SK-N-SH treated with all-trans-retinoic acid at 6 μM for 48 hours (cell line): ENCODE data around the gene HES1.
"Not testable (repeated sequence)": the region's sequence is repeated elsewhere in the genome, so short reads cannot be mapped to it uniquely, and the experiment has no call there.

Source experiments
- ATAC-seq: fragments of 200-7000 bp; cut with Tn5 transposase; 3 replicates; pipeline ENCODE4 v1.9.1; 2020; ENCODE audit warnings: mild to moderate bottlenecking, moderate library complexity
- ARNTL ChIP-seq: fragments of 450-650 bp; formaldehyde crosslinking; IDR thresholded peaks from 2 replicates; pipeline ENCODE4 v1.5.0; 2020; ENCODE audit warnings: low read depth, mild to moderate bottlenecking, moderate library complexity, borderline replicate concordance
- BACH2 ChIP-seq: fragments of 250-450 bp; sonication (Bioruptor Pico); IDR thresholded peaks from 2 replicates; pipeline ENCODE4 v1.9.0; 2021; ENCODE audit warnings: mild to moderate bottlenecking, borderline replicate concordance
- CSDC2 ChIP-seq: fragments of 250-450 bp; sonication (Bioruptor Pico); IDR thresholded peaks from 2 replicates; pipeline ENCODE4 v1.5.0; 2020; ENCODE audit warnings: mild to moderate bottlenecking, moderate library complexity
- ESRRG ChIP-seq: fragments of 250-450 bp; sonication (Bioruptor Pico); IDR thresholded peaks from 2 replicates; pipeline ENCODE4 v1.6.1; 2021; ENCODE audit warnings: mild to moderate bottlenecking
- GLIS3 ChIP-seq: fragments of 250-450 bp; sonication (Bioruptor Pico); IDR thresholded peaks from 2 replicates; pipeline ENCODE4 v1.5.0; 2020; ENCODE audit warnings: mild to moderate bottlenecking, moderate library complexity
- ISL1 ChIP-seq: fragments of 250-450 bp; sonication (Bioruptor Pico); IDR thresholded peaks from 2 replicates; pipeline ENCODE4 v2.1.2; 2022; ENCODE audit warnings: mild to moderate bottlenecking, moderate library complexity
- OSR1 ChIP-seq: fragments of 250-450 bp; sonication (Bioruptor Pico); IDR thresholded peaks from 2 replicates; pipeline ENCODE4 v1.8.0; 2022; ENCODE audit warnings: moderate library complexity, mild to moderate bottlenecking, inconsistent platforms
- PPARA ChIP-seq: fragments of 250-450 bp; sonication (Bioruptor Pico); IDR thresholded peaks from 2 replicates; pipeline ENCODE4 v1.5.0; 2020; ENCODE audit warnings: mild to moderate bottlenecking, borderline replicate concordance
- RARB ChIP-seq: fragments of 250-450 bp; sonication (Bioruptor Pico); IDR thresholded peaks from 2 replicates; pipeline ENCODE4 v1.8.0; 2021; ENCODE audit warnings: mild to moderate bottlenecking, moderate library complexity
- SNAI2 ChIP-seq: fragments of 250-450 bp; sonication (Bioruptor Pico); IDR thresholded peaks from 2 replicates; pipeline ENCODE4 v1.5.0; 2020; ENCODE audit warnings: mild to moderate bottlenecking, moderate library complexity
- TCF4 ChIP-seq: fragments of 250-450 bp; sonication (Bioruptor Pico); IDR thresholded peaks from 2 replicates; pipeline ENCODE4 v1.8.0; 2021; ENCODE audit warnings: mild to moderate bottlenecking, moderate library complexity, borderline replicate concordance
- TOX ChIP-seq: fragments of 250-450 bp; sonication (Bioruptor Pico); IDR thresholded peaks from 2 replicates; pipeline ENCODE4 v1.8.0; 2021; ENCODE audit warnings: mild to moderate bottlenecking, moderate library complexity, borderline replicate concordance
- ZC3H10 ChIP-seq: fragments of 250-450 bp; sonication (Bioruptor Pico); IDR thresholded peaks from 2 replicates; pipeline ENCODE4 v1.5.1; 2021; ENCODE audit warnings: mild to moderate bottlenecking, moderate library complexity
- ZFP3 ChIP-seq: fragments of 250-450 bp; sonication (Bioruptor Pico); IDR thresholded peaks from 2 replicates; pipeline ENCODE4 v1.5.0; 2020; ENCODE audit warnings: mild to moderate bottlenecking, moderate library complexity
- ZFP30 ChIP-seq: fragments of 450-650 bp; formaldehyde crosslinking; IDR thresholded peaks from 2 replicates; pipeline ENCODE4 v1.5.0; 2022; ENCODE audit warnings: mild to moderate bottlenecking, moderate library complexity
- ZNF565 ChIP-seq: fragments of 450-650 bp; formaldehyde crosslinking; conservative IDR thresholded peaks from 2 replicates; pipeline ENCODE4 v1.5.0; 2020; ENCODE audit warnings: low read depth, mild to moderate bottlenecking, moderate library complexity
- ZNF70 ChIP-seq: fragments of 450-650 bp; formaldehyde crosslinking; IDR thresholded peaks from 2 replicates; pipeline ENCODE4 v1.5.0; 2020; ENCODE audit warnings: mild to moderate bottlenecking, moderate library complexity
- ZNF8 ChIP-seq: fragments of 450-650 bp; formaldehyde crosslinking; IDR thresholded peaks from 2 replicates; pipeline ENCODE4 v1.5.0; 2020; ENCODE audit warnings: mild to moderate bottlenecking, moderate library complexity
- TF ChIP-seq, protein P1 (sequence below): fragments of 250-450 bp; sonication (Bioruptor Pico); IDR thresholded peaks from 2 replicates; pipeline ENCODE4 v1.8.0; 2021; ENCODE audit warnings: low read depth, mild to moderate bottlenecking, moderate library complexity, borderline replicate concordance
- TF ChIP-seq, protein P2 (sequence below): fragments of 250-450 bp; sonication (Bioruptor Pico); IDR thresholded peaks from 2 replicates; pipeline ENCODE4 v1.5.1; 2021; ENCODE audit warnings: mild to moderate bottlenecking, moderate library complexity
- TF ChIP-seq, protein P3 (sequence below): fragments of 250-450 bp; sonication (Bioruptor Pico); IDR thresholded peaks from 2 replicates; pipeline ENCODE4 v1.8.0; 2020; ENCODE audit warnings: mild to moderate bottlenecking, moderate library complexity, borderline replicate concordance
- TF ChIP-seq, protein P4 (sequence below): fragments of 250-450 bp; sonication (Bioruptor Pico); IDR thresholded peaks from 2 replicates; pipeline ENCODE4 v1.5.0; 2020; ENCODE audit warnings: mild to moderate bottlenecking, moderate library complexity
- TF ChIP-seq, protein P5 (sequence below): fragments of 250-450 bp; sonication (Bioruptor Pico); IDR thresholded peaks from 2 replicates; pipeline ENCODE4 v1.5.1; 2020; ENCODE audit warnings: low read depth, mild to moderate bottlenecking, moderate library complexity

Gene HES1

DNA sequence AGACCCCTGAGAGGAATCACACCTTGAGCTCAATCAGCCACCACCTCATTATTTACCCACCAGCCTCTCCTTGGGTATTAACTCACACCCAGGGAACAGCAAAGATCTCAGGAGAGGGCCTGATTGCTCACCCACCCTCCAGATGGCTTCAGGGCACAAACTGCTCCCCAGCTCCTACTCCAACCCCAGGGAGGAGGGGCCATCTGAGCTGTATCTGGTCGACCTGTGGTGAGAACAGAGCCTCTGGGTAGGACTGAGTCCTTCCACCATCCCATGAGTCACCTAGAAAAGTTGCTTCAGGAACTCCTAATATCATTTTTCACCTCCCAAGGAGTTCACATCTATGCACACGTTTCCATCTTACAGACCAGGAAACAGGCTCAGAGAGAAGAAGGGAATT is 44.8 kb upstream of the HES1 start:
- no peak for TF ChIP-seq CSDC2
- no peak for TF ChIP-seq BACH2
- no peak for TF ChIP-seq ZNF565 (CRISPR knock-in tag)
- no peak for TF ChIP-seq ZNF70 (CRISPR knock-in tag)
- no peak for TF ChIP-seq ISL1 (CRISPR knock-in tag)
- TF ChIP-seq ZFP30 (CRISPR knock-in tag) = no peak
- TF ChIP-seq SNAI2 (CRISPR knock-in tag) = no peak
- TF ChIP-seq RARB (CRISPR knock-in tag) = no peak
- no peak for TF ChIP-seq ZFP3 (CRISPR knock-in tag)
- no peak for TF ChIP-seq TCF4
- no peak for TF ChIP-seq ESRRG (CRISPR knock-in tag)
- ATAC-seq = peak; percentile 32

DNA sequence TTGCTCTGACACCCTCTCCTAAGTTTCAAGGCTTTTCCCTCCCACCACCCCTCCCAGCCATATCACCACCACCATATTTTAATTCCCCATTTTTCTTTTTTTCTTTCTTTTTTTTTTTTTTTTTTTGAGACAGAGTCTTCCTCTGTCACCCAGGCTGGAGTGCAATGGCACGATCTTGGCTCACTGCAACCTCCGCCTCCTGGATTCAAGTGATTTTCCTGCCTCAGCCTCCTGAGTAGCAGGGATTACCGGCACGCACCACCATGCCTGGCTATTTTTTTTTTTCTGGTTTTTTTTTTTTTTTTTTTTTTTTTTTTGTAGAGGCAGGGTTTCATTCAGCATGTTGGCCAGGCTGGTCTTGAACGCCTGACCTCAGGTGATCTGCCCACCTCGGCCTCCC is 44.1 kb upstream of the HES1 start:
- not testable (repeated sequence) for ATAC-seq

DNA sequence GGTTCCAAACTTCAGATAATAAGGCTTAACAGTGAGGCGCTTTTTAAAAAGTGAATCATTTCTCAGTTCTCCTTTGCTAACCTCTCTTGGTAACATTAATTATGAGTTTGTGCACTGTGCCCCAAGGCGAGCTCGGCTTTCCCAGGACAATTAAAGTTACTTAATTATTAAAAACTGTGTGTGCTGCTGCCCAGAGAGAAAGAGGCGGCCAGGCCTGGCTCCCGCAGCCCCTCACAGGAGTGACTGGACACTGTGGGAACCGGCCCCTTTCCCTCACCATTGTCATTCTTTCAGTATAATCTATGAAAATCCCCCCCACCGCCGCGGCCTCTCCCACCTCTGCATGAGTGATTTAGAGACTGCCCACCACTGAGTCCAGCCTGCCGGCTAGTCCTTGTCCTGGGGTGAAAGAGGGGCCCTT is 43.1 kb upstream of the HES1 start:
- TF ChIP-seq ARNTL (no peak), RARB (CRISPR knock-in tag) (no peak), OSR1 (CRISPR knock-in tag) (no peak), GLIS3 (CRISPR knock-in tag) (no peak), TCF4 (no peak), ZNF70 (CRISPR knock-in tag) (no peak), ZFP30 (CRISPR knock-in tag) (no peak), ESRRG (CRISPR knock-in tag) (no peak), BACH2 (no peak), PPARA (no peak), ZFP3 (CRISPR knock-in tag) (no peak)
- TF ChIP-seq, protein P1, sequence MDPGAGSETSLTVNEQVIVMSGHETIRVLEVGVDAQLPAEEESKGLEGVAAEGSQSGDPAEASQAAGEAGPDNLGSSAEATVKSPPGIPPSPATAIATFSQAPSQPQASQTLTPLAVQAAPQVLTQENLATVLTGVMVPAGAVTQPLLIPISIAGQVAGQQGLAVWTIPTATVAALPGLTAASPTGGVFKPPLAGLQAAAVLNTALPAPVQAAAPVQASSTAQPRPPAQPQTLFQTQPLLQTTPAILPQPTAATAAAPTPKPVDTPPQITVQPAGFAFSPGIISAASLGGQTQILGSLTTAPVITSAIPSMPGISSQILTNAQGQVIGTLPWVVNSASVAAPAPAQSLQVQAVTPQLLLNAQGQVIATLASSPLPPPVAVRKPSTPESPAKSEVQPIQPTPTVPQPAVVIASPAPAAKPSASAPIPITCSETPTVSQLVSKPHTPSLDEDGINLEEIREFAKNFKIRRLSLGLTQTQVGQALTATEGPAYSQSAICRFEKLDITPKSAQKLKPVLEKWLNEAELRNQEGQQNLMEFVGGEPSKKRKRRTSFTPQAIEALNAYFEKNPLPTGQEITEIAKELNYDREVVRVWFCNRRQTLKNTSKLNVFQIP (CRISPR knock-in tag) = no peak
- TF ChIP-seq, protein P2, sequence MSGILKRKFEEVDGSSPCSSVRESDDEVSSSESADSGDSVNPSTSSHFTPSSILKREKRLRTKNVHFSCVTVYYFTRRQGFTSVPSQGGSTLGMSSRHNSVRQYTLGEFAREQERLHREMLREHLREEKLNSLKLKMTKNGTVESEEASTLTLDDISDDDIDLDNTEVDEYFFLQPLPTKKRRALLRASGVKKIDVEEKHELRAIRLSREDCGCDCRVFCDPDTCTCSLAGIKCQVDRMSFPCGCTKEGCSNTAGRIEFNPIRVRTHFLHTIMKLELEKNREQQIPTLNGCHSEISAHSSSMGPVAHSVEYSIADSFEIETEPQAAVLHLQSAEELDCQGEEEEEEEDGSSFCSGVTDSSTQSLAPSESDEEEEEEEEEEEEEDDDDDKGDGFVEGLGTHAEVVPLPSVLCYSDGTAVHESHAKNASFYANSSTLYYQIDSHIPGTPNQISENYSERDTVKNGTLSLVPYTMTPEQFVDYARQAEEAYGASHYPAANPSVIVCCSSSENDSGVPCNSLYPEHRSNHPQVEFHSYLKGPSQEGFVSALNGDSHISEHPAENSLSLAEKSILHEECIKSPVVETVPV (CRISPR knock-in tag) = no peak
- no peak for ATAC-seq

DNA sequence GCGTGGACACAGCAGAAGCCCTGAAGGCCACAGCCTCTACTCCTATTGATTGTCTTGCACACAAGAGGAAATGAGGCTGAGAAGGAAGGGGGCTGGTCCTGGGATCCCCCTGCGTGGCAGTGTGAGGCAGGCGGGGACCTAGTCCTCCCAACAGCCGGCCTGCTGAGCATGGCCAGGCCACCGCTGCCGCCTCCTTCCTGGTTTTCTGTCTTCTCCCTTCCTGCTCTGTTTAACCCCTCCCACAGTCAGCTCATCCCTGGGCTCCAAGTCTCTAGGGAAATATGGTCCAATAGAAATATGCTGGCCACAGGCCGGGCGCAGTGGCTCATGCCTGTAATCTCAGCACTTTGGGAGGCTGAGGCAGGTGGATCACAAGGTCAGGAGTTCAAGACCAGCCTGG is 42.1 kb upstream of the HES1 start:
- TF ChIP-seq, protein P2 (CRISPR knock-in tag) = no peak
- TF ChIP-seq ZNF8 = no peak
- TF ChIP-seq ZC3H10 = no peak
- TF ChIP-seq, protein P3, sequence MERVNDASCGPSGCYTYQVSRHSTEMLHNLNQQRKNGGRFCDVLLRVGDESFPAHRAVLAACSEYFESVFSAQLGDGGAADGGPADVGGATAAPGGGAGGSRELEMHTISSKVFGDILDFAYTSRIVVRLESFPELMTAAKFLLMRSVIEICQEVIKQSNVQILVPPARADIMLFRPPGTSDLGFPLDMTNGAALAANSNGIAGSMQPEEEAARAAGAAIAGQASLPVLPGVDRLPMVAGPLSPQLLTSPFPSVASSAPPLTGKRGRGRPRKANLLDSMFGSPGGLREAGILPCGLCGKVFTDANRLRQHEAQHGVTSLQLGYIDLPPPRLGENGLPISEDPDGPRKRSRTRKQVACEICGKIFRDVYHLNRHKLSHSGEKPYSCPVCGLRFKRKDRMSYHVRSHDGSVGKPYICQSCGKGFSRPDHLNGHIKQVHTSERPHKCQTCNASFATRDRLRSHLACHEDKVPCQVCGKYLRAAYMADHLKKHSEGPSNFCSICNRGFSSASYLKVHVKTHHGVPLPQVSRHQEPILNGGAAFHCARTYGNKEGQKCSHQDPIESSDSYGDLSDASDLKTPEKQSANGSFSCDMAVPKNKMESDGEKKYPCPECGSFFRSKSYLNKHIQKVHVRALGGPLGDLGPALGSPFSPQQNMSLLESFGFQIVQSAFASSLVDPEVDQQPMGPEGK (CRISPR knock-in tag) = no peak
- no peak for TF ChIP-seq GLIS3 (CRISPR knock-in tag)
- TF ChIP-seq, protein P4, sequence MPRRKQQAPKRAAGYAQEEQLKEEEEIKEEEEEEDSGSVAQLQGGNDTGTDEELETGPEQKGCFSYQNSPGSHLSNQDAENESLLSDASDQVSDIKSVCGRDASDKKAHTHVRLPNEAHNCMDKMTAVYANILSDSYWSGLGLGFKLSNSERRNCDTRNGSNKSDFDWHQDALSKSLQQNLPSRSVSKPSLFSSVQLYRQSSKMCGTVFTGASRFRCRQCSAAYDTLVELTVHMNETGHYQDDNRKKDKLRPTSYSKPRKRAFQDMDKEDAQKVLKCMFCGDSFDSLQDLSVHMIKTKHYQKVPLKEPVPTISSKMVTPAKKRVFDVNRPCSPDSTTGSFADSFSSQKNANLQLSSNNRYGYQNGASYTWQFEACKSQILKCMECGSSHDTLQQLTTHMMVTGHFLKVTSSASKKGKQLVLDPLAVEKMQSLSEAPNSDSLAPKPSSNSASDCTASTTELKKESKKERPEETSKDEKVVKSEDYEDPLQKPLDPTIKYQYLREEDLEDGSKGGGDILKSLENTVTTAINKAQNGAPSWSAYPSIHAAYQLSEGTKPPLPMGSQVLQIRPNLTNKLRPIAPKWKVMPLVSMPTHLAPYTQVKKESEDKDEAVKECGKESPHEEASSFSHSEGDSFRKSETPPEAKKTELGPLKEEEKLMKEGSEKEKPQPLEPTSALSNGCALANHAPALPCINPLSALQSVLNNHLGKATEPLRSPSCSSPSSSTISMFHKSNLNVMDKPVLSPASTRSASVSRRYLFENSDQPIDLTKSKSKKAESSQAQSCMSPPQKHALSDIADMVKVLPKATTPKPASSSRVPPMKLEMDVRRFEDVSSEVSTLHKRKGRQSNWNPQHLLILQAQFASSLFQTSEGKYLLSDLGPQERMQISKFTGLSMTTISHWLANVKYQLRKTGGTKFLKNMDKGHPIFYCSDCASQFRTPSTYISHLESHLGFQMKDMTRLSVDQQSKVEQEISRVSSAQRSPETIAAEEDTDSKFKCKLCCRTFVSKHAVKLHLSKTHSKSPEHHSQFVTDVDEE (CRISPR knock-in tag) = no peak
- no peak for TF ChIP-seq ZFP3 (CRISPR knock-in tag)
- no peak for TF ChIP-seq ZNF70 (CRISPR knock-in tag)
- no peak for TF ChIP-seq BACH2
- no peak for TF ChIP-seq TCF4
- no peak for TF ChIP-seq OSR1 (CRISPR knock-in tag)
- TF ChIP-seq TOX = no peak
- TF ChIP-seq, protein P5, sequence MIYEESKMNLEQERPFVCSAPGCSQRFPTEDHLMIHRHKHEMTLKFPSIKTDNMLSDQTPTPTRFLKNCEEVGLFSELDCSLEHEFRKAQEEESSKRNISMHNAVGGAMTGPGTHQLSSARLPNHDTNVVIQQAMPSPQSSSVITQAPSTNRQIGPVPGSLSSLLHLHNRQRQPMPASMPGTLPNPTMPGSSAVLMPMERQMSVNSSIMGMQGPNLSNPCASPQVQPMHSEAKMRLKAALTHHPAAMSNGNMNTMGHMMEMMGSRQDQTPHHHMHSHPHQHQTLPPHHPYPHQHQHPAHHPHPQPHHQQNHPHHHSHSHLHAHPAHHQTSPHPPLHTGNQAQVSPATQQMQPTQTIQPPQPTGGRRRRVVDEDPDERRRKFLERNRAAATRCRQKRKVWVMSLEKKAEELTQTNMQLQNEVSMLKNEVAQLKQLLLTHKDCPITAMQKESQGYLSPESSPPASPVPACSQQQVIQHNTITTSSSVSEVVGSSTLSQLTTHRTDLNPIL (CRISPR knock-in tag) = no peak
- no peak for TF ChIP-seq ZFP30 (CRISPR knock-in tag)
- no peak for TF ChIP-seq PPARA
- no peak for TF ChIP-seq ESRRG (CRISPR knock-in tag)
- TF ChIP-seq ZNF565 (CRISPR knock-in tag) = no peak
- no peak for TF ChIP-seq RARB (CRISPR knock-in tag)
- TF ChIP-seq CSDC2 = no peak
- TF ChIP-seq, all 23 proteins: peak for 0
- ATAC-seq = no peak
